CD4-positive, alpha-beta T cell treated with Interleukin-17A for 1 hour (primary cell): Measurements from ENCODE around the gene CBS.
"Not testable (repeated sequence)": the region's sequence is repeated elsewhere in the genome, so short reads cannot be mapped to it uniquely, and the experiment has no call there.

Source experiments
- DNase-seq: peaks from one replicate; pipeline ENCODE4 v3.0.0-alpha.2; 2020

The CBS gene

DNA sequence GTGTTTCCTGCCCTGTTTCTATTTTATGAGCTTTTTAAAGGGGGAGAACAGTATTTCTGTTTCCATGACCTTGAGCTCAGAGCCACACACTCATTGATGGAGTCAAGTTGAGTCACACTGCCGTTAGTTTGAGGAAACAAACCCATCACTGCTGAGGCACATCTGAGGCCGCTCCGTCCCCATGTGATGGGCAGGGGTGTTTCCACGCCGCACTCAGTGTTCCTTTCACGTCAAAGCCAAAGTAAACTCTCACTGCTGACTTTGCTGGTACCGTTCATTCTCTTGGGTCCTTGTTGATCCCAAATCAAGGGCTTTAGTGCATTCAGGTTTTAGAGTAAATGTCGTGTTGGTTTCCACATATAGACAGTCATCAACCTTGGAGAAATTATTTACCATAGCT lies 52.5 kb downstream of the CBS start:
- DNase-seq, result no peak

GRCh38 chr21:43021756-43022600 lies 53.7 kb downstream of the CBS start:
- DNase-seq, result no peak

- no peak for DNase-seq
Observed at GRCh38 chr21:43021191-43021590, 54.4 kb downstream of the CBS start.

- no peak for DNase-seq
Observed at GRCh38 chr21:43020771-43021170, 54.9 kb downstream of the CBS start.

DNA sequence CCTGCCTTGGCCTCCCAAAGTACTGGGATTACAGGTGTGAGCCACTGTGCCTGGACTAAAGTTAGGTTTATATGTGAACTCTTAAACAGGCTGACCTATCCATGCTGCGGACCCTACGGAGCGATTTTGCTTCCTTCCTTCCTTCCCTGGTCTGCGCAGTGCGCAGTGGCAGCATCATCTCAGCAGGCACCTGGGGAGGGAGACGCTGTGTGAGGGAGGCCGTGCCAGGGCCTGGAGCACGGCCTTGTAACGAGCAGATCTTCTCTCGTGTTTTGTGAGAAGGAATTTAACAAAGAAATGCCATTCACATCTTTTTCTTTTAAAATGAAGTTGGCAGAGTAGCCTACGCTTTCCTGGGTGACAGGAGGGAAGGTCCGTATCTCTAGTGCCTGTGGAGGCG lies 55.5 kb downstream of the CBS start:
- DNase-seq, result no peak

- DNase-seq, result no peak
Observed at GRCh38 chr21:43018519-43018918, 57.1 kb downstream of the CBS start.

DNA sequence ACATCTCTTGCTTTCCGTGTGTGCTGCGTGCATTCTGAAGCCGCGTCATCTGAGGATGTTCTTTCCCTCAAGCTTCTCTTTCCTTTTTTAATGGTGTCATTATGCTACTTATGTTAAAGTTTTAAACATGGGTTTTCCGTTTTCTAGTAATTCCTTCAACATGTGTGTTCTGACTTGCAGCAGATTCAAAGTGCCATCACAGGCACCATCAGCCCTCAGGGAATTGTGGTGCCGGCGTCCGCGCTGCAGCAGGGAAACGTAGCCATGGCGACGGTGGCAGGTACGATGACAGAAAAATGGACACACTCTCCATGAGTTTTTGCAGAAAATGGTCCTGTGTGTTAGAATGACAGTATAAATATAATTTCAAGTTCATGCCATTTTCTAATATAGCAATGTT lies 58.9 kb downstream of the CBS start:
- no peak for DNase-seq

DNA sequence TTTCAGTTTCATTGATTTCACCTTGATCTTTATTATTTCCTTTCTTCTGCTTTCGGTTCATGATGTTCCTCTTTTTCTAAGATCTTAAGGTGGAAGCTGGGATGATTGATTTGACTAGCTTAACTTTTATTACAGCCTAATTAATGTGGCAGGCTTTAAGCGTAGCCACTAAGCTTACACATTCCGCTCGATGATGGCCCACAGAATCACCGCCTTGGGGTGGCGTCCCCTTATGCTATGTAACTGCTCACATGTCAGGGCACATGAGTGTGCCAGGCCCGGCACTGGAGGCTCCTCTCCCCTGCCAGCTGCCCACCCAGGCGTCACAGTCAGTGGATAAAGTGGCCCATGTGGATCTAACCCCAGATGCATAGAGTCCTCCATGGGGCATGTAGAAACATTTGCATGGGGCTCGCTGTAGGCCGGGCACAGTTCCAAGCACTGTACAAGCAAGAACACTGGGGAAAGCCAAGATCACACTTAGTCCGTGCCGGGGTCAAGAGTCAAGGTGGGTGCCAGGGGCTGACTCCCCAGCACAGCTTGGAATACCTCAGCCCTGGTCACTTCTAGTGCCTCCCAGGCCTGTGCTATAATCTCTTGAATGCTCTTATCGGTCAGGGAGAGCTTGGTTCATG lies 59.6 kb downstream of the CBS start:
- no peak for DNase-seq

- no peak for DNase-seq
Observed at GRCh38 chr21:43012596-43012995, 63.0 kb downstream of the CBS start.

- no peak for DNase-seq
Observed at GRCh38 chr21:43006874-43007208, 68.8 kb downstream of the CBS start.

DNA sequence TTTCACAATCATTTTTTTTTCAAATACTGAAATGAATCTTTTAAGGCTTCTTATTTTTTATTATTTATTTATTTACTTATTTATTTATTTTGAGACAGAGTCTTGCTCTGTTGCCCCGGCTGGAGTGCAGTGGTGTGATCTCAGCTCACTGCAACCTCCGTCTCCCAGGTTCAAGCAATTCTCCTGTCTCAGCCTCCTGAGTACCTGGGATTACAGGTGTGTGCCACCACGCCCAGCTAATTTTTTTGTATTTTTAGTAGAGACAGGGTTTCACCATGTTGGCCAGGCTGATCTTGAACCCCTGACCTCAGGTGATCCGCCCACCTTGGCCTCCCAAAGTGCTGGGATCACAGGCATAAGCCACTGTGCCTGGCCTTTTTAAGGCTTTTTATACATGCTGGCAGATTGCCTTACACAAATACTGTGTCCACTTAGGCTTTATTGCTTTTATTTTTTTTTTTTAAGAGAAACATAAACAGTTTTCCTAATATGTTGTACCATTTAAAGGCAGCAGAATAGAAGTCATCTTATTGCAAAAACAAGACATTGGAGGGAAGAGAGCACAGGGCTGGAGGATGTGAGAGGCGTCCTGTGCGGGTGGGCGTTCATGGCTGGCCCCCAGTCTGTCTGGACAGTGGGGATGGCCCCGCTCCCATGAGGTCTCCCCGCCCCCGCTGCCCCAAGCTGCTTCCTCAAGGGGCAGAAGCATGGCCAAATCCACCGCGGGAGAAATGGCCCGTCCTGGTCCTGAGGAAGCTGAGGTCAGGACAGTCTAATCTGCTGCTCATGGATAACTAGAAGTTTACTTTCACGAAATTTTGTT lies 69.4 kb downstream of the CBS start:
- DNase-seq, result not testable (repeated sequence)

GRCh38 chr21:43005635-43006034 lies 70.0 kb downstream of the CBS start:
- DNase-seq, result no peak

- no peak for DNase-seq
Observed at GRCh38 chr21:43004926-43005325, 70.7 kb downstream of the CBS start.
